Activated CD8-positive, alpha-beta memory T cell treated with anti-CD3 and anti-CD28 coated beads, Interleukin-2, amount 10 ng/mL, durations not matched to agents 7 days and 5 days (primary cell): ENCODE measurements around the gene BASP1. TPM values are rescaled to one million over a fixed set of nuclear protein-coding genes. Genes with fewer than 3 reads are reported as not detected.
"Not testable (repeated sequence)": the region's sequence is repeated elsewhere in the genome, so short reads cannot be mapped to it uniquely, and the experiment has no call there.

Experiments
- ATAC-seq: fragments of 150-1000 bp; cut with Tn5 transposase; one replicate; pipeline ENCODE4 v1.10.0; 2021; ENCODE audit warnings: moderate library complexity
- CTCF ChIA-PET: fragments of 350-600 bp; sonication (Branson Sonifier 250); formaldehyde crosslinking; loops from one replicate; lab custom pipeline; 2021; ENCODE audit warnings: antibody characterized with exemption; lab: Charles Lee
- DNase-seq: peaks from one replicate; pipeline ENCODE4 v3.0.0-alpha.2; 2020
- H3K27ac Mint-ChIP-seq: one replicate; pipeline ENCODE4 v1.8.0; 2021; ENCODE audit warnings: mild to moderate bottlenecking, mixed read lengths
- H3K27me3 Mint-ChIP-seq: one replicate; pipeline ENCODE4 v1.8.0; 2021; ENCODE audit warnings: mixed read lengths
- H3K36me3 Mint-ChIP-seq: one replicate; pipeline ENCODE4 v1.8.0; 2021; ENCODE audit warnings: mild to moderate bottlenecking, mixed read lengths
- H3K4me1 Mint-ChIP-seq: one replicate; pipeline ENCODE4 v1.8.0; 2021; ENCODE audit warnings: mixed read lengths
- H3K4me3 Mint-ChIP-seq: one replicate; pipeline ENCODE4 v1.8.0; 2021; ENCODE audit warnings: mild to moderate bottlenecking, moderate library complexity, mixed read lengths
- H3K9me3 Mint-ChIP-seq: one replicate; pipeline ENCODE4 v1.8.0; 2022; ENCODE audit warnings: low read depth, mixed read lengths
- total RNA-seq, 2 experiments: library from RNA; stranded (reverse); gene quantifications; one replicate each; pipeline ENCODE4 v1.2.3, GENCODE V29; 2021

The BASP1 gene
- total RNA-seq, 2 experiments from 2014 or later: 0.75 TPM; not detected in 1

- Mint-ChIP-seq H3K9me3 (no peaks in the 10 kb centered on the region), H3K4me3 (no peak overlapping the region), H3K27ac (no peak overlapping the region), H3K27me3 (no peaks in the 10 kb centered on the region), H3K4me1 (no peaks in the 10 kb centered on the region), H3K36me3 (no peaks in the 10 kb centered on the region)
- DNase-seq (no peak), ATAC-seq (no peak)
- CTCF ChIA-PET: no interaction called here
Observed at GRCh38 chr5:17185349-17185748, 32.1 kb upstream of the BASP1 start.

GRCh38 chr5:17185773-17186172, 31.7 kb upstream of the BASP1 start:
- ATAC-seq (no peak), DNase-seq (no peak)
- H3K4me1 Mint-ChIP-seq: no peaks in the 10 kb centered on the region
- H3K4me3 Mint-ChIP-seq: no peak overlapping the region
- H3K27ac Mint-ChIP-seq: no peak overlapping the region
- H3K9me3 Mint-ChIP-seq: no peaks in the 10 kb centered on the region
- CTCF ChIA-PET: no interaction called here
- H3K27me3 Mint-ChIP-seq: no peaks in the 10 kb centered on the region
- H3K36me3 Mint-ChIP-seq: no peaks in the 10 kb centered on the region

DNA sequence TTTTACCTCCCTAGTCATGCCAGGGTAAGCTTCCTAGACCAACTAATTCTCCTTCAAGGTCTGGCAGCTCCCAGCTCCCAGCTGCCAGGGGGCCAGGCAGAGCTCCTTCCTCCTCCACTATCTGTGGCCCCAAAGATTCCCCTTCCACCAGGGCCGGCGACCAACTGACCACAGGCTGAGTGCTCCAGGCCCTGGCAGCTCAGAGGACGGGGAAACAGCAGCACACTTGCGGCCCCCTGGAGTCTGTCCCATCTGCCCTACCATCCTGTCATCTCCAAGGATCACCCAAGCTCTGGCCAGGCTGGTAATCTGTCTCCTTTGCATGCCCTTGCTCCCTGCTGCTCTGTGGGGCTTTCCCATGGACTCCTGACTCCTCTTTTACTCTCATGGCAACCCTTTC, 31.2 kb upstream of the BASP1 start:
- no peak overlapping the region for H3K27ac Mint-ChIP-seq
- ATAC-seq: no peak
- CTCF ChIA-PET: no interaction called here
- H3K4me3 Mint-ChIP-seq: no peak overlapping the region
- no peaks in the 10 kb centered on the region for H3K9me3 Mint-ChIP-seq
- H3K36me3 Mint-ChIP-seq: no peaks in the 10 kb centered on the region
- H3K4me1 Mint-ChIP-seq: no peaks in the 10 kb centered on the region
- DNase-seq: no peak
- H3K27me3 Mint-ChIP-seq: no peaks in the 10 kb centered on the region

- H3K27me3 Mint-ChIP-seq: no peaks in the 10 kb centered on the region
- H3K27ac Mint-ChIP-seq: no peak overlapping the region
- ATAC-seq: no peak
- no peaks in the 10 kb centered on the region for H3K36me3 Mint-ChIP-seq
- CTCF ChIA-PET: no interaction called here
- no peak for DNase-seq
- no peak overlapping the region for H3K4me3 Mint-ChIP-seq
- H3K4me1 Mint-ChIP-seq: no peaks in the 10 kb centered on the region
- no peaks in the 10 kb centered on the region for H3K9me3 Mint-ChIP-seq
Observed at GRCh38 chr5:17187011-17187785, 30.2 kb upstream of the BASP1 start.

GRCh38 chr5:17187786-17188170, 29.7 kb upstream of the BASP1 start:
- H3K36me3 Mint-ChIP-seq: no peaks in the 10 kb centered on the region
- CTCF ChIA-PET: no interaction called here
- DNase-seq (no peak), ATAC-seq (no peak)
- H3K27ac Mint-ChIP-seq: no peak overlapping the region
- no peaks in the 10 kb centered on the region for H3K4me1 Mint-ChIP-seq
- H3K27me3 Mint-ChIP-seq: no peaks in the 10 kb centered on the region
- H3K4me3 Mint-ChIP-seq: no peak overlapping the region
- no peaks in the 10 kb centered on the region for H3K9me3 Mint-ChIP-seq

DNA sequence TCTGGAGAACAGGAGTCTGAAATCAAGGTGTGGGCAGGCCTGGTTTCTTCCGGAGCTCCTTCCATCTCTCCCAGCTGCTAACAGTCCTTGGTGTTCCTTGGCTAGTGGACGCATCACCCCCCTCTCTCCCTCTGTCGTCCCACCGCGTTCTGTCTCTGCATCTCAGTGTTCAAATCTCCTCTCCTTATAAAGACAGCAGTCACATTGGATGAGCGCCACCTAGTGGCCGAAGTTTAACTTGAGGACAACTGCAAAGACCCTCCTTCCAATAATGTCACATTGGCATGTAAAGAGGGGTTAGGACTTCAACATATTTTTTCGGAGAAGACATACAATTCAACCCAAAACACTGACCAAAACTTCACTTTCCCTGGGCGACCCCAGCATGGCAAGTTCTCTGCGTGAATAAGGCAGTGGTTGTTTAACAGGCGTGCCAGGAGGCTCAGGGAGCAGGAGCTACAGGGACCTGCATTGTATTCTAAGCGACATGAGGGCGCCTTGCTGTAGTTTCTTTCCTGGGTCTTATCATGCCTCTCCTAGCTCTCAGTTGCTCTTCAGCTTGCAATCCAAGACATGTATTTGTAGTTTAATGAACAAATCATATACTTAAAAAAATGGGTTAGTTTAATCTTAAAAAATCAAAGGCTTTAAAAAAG, 27.9 kb upstream of the BASP1 start:
- Mint-ChIP-seq H3K9me3 (no peaks in the 10 kb centered on the region), H3K4me3 (no peak overlapping the region), H3K36me3 (no peaks in the 10 kb centered on the region), H3K27me3 (no peaks in the 10 kb centered on the region), H3K27ac (no peak overlapping the region), H3K4me1 (no peaks in the 10 kb centered on the region)
- no peak for ATAC-seq
- DNase-seq: peak; percentile 63
- CTCF ChIA-PET: interaction anchor here (0.6 to 2.9 kb wide), 12 partner anchors 9 to 516 kb away, joined by 3 to 12 read pairs (median 3); no protein-coding TSS in a partner anchor

GRCh38 chr5:17190242-17190778, 27.1 kb upstream of the BASP1 start:
- ATAC-seq (no peak), DNase-seq (no peak)
- Mint-ChIP-seq H3K4me1 (no peaks in the 10 kb centered on the region), H3K9me3 (no peaks in the 10 kb centered on the region), H3K27ac (no peak overlapping the region), H3K27me3 (no peaks in the 10 kb centered on the region), H3K4me3 (no peak overlapping the region), H3K36me3 (no peaks in the 10 kb centered on the region)
- CTCF ChIA-PET: interaction anchor here (0.8 to 2.9 kb wide), 12 partner anchors 10 to 764 kb away, joined by 3 to 12 read pairs (median 3); no protein-coding TSS in a partner anchor

DNA sequence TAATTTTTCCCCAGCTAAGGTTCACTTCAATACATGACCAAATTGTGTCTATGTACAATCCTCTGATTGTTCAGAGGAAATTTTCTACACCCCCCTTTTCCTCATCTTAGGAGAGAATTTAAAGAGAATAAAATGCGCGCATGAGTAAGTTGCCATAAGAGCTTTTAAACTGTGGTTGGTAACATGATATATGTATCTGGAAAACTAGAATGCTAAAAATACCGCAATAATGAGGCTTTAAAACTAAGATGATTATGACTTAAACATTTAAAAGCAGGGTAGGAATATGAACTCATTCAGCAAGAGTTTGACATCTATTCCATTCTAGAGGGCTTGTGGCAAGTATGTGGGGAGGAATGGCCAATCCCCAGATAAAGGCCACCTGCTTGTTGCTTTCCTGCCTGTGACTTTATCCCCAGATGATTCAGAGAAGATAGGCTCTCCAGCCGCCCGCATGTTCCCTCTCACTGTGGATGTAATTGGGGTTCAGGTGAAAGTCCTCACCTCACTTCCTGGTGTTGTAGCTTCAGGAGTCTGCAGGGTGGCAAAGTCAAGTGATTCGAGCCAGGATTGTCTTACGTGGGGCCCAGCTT, 26.5 kb upstream of the BASP1 start:
- ATAC-seq: no peak
- Mint-ChIP-seq H3K36me3 (no peaks in the 10 kb centered on the region), H3K4me1 (no peaks in the 10 kb centered on the region), H3K27me3 (no peaks in the 10 kb centered on the region), H3K9me3 (no peaks in the 10 kb centered on the region), H3K4me3 (no peak overlapping the region), H3K27ac (no peak overlapping the region)
- DNase-seq: no peak
- CTCF ChIA-PET: interaction anchor here (0.6 to 2.9 kb wide), 8 partner anchors 9 to 764 kb away, joined by 3 to 12 read pairs (median 3); no protein-coding TSS in a partner anchor

- not testable (repeated sequence) for ATAC-seq, H3K27me3 Mint-ChIP-seq, H3K27ac Mint-ChIP-seq, H3K36me3 Mint-ChIP-seq, H3K9me3 Mint-ChIP-seq, DNase-seq, H3K4me3 Mint-ChIP-seq, H3K4me1 Mint-ChIP-seq
- CTCF ChIA-PET: interaction anchor here (0.9 to 2.9 kb wide), 3 partner anchors 19 to 765 kb away, joined by 3 to 12 read pairs (median 3); no protein-coding TSS in a partner anchor
Observed at GRCh38 chr5:17191574-17191973, 25.9 kb upstream of the BASP1 start.

- no peaks in the 10 kb centered on the region for H3K27me3 Mint-ChIP-seq
- H3K4me1 Mint-ChIP-seq: no peaks in the 10 kb centered on the region
- H3K27ac Mint-ChIP-seq: no peak overlapping the region
- no peaks in the 10 kb centered on the region for H3K36me3 Mint-ChIP-seq
- no peak for DNase-seq
- peaks cover 2% of the 10 kb centered on the region for H3K9me3 Mint-ChIP-seq
- H3K4me3 Mint-ChIP-seq: no peak overlapping the region
- ATAC-seq: no peak
- CTCF ChIA-PET: interaction anchor here (2.9 kb wide), 1 partner anchor 401 kb away, joined by 12 read pairs; no protein-coding TSS in a partner anchor
Observed at GRCh38 chr5:17192191-17192590, 25.2 kb upstream of the BASP1 start.

DNA sequence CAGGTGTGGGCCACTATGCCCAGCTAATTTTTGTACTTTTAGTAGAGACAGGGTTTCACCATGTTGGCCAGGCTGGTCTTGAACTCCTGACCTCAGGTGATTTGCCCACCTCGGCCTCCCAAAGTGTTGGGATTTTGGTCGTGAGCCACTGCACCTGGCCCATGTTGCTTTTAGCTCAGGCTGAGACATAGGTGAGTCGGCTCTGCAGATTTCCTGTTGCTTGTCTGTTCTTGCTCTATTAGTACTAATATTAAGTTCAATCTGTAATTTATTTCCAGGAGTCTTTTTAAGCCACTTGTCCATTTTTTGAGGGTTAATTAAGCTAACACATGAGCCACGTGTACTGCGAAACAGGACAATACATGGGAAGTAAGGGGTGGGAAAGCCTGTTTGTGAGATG, 21.4 kb upstream of the BASP1 start:
- H3K27me3 Mint-ChIP-seq: no peaks in the 10 kb centered on the region
- DNase-seq (no peak), ATAC-seq (no peak)
- H3K9me3 Mint-ChIP-seq: peaks cover 3% of the 10 kb centered on the region
- no peak overlapping the region for H3K4me3 Mint-ChIP-seq
- CTCF ChIA-PET: no interaction called here
- no peaks in the 10 kb centered on the region for H3K36me3 Mint-ChIP-seq
- no peaks in the 10 kb centered on the region for H3K4me1 Mint-ChIP-seq
- no peak overlapping the region for H3K27ac Mint-ChIP-seq

DNA sequence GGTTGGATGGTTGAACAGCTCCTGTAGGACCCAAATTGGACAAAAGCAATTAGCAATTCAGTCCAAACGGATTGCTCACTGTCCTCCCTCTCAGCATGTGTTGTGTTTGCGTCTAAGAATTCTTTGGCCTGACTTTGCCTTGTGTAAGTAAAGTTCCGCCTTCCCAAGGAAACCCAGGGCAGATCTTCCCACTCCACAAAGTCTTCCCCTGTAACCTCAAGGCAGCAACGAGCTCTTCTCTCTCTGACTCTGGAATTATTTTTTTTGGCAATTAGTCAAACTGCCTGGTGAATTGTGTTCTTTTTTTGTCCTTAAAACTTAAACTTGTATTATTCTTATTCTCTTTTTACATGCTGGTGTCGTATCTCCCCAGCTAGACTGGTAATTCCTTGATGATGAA, 20.7 kb upstream of the BASP1 start:
- Mint-ChIP-seq H3K4me3 (no peak overlapping the region), H3K27me3 (no peaks in the 10 kb centered on the region), H3K27ac (no peak overlapping the region), H3K4me1 (no peaks in the 10 kb centered on the region), H3K36me3 (no peaks in the 10 kb centered on the region), H3K9me3 (peaks cover 3% of the 10 kb centered on the region)
- DNase-seq (no peak), ATAC-seq (no peak)
- CTCF ChIA-PET: interaction anchor here (0.6 kb wide), 1 partner anchor 237 kb away, joined by 4 read pairs; no protein-coding TSS in a partner anchor

GRCh38 chr5:17203329-17204132, 13.9 kb upstream of the BASP1 start:
- CTCF ChIA-PET: no interaction called here
- ATAC-seq (peak; percentile 53), DNase-seq (no peak)
- no peaks in the 10 kb centered on the region for H3K27me3 Mint-ChIP-seq
- no peak overlapping the region for H3K4me3 Mint-ChIP-seq
- no peak overlapping the region for H3K27ac Mint-ChIP-seq
- H3K4me1 Mint-ChIP-seq: no peaks in the 10 kb centered on the region
- H3K9me3 Mint-ChIP-seq: no peaks in the 10 kb centered on the region
- no peaks in the 10 kb centered on the region for H3K36me3 Mint-ChIP-seq
